PC-3 (cell line): ENCODE results near the gene ANKHD1.
A peak's percentile ranks its signal among the peaks of the same experiment; 100 is the strongest.

Experiments
- EZH2 ChIP-seq: fragments of 300-600 bp; sonication (generic); IDR thresholded peaks from one replicate; pipeline ENCODE4 v1.6.1; 2017; ENCODE audit warnings: antibody characterized with exemption, mild to moderate bottlenecking, low read length; ENCODE audit not compliant: unreplicated experiment
- TF ChIP-seq, protein P1 (sequence below): fragments of 300-600 bp; sonication (generic); conservative IDR thresholded peaks from 2 replicates; pipeline ENCODE4 v1.5.1; 2017; ENCODE audit warnings: antibody characterized with exemption, low read depth, mild to moderate bottlenecking, low read length

DNA sequence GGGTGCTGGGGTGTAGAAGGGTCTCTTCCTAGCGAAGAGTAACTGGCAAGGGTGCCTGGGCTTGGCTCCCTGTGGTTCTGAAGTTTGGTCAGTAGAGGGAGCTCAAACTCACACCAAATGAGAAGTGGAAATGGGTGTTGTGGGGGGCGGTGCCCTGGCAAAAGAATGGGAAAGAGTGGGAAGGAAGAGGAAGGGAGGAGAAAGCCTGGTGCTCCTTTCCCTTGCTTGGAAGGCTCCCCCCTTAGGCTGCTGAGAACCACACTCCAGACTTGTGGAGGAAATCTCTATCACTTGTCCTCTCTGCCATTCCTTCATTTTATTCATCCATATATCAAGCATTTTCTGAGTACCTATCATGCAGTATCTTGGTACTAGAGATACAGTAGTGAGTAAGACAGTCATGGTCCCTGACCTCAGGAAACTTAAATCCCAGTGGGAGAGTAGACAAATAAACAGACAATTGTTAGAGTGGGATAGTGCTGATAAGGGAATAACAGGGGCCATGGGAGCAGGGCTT is 28.6 kb upstream of the ANKHD1 start:
- TF ChIP-seq, protein P1, sequence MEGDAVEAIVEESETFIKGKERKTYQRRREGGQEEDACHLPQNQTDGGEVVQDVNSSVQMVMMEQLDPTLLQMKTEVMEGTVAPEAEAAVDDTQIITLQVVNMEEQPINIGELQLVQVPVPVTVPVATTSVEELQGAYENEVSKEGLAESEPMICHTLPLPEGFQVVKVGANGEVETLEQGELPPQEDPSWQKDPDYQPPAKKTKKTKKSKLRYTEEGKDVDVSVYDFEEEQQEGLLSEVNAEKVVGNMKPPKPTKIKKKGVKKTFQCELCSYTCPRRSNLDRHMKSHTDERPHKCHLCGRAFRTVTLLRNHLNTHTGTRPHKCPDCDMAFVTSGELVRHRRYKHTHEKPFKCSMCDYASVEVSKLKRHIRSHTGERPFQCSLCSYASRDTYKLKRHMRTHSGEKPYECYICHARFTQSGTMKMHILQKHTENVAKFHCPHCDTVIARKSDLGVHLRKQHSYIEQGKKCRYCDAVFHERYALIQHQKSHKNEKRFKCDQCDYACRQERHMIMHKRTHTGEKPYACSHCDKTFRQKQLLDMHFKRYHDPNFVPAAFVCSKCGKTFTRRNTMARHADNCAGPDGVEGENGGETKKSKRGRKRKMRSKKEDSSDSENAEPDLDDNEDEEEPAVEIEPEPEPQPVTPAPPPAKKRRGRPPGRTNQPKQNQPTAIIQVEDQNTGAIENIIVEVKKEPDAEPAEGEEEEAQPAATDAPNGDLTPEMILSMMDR, result peak; percentile 83
- no peak for TF ChIP-seq EZH2
